ENCODE results near the gene SULT1A1. TPM values are rescaled to one million over a fixed set of nuclear protein-coding genes. Genes with fewer than 3 reads are reported as not detected.
"Not testable (repeated sequence)": the region's sequence is repeated elsewhere in the genome, so short reads cannot be mapped to it uniquely, and the experiment has no call there.

The SULT1A1 gene
- total and polyA plus RNA-seq, 2 of the 8 experiments (the other 6 are each of a cell fraction or from before 2014, with no cell fraction given), result 2.1 to 4.0 TPM

- Histone ChIP-seq H3K4me1 (replicated peaks in 1 of 4; ENCODE audit: control insufficient read depth in 3 of 4, insufficient read depth in 4 of 4, low read length in 3 of 4) (peaks cover 2 to 15% (median 7%) of the 10 kb centered on the region in 4 experiments), H2BK20ac (ENCODE audit: low read length) (0 out of 2 replicates have a peak overlapping the region, but pooled peaks have one; percentile 48)
- H3K9me3 ChIP-seq (ENCODE audit: insufficient read depth in 2 of 2, low read depth in 1 of 2, low read length in 1 of 2); H3K23me2 ChIP-seq (ENCODE audit: low read depth, low read length); H4K5ac ChIP-seq (ENCODE audit: insufficient read length, low read depth, low read length); H4K91ac ChIP-seq (replicated peaks; ENCODE audit: insufficient read length, low read length); CTCF ChIA-PET (ENCODE audit: partially characterized antibody); H3K4ac ChIP-seq (replicated peaks; ENCODE audit: insufficient read length, low read depth, low read length); H2AK5ac ChIP-seq (ENCODE audit: low read depth, low read length); H3K56ac ChIP-seq (replicated peaks; ENCODE audit: insufficient read length, low read depth, low read length); H2BK15ac ChIP-seq (ENCODE audit: low read length); H2BK120ac ChIP-seq (replicated peaks; ENCODE audit: low read depth, low read length); DNase-seq (ENCODE audit: low read depth in 1 of 2, low spot score in 2 of 2); H3K4me2 ChIP-seq (ENCODE audit: insufficient read depth in 1 of 2, low read depth in 2 of 2, low read length in 2 of 2); H3K79me2 ChIP-seq (ENCODE audit: control insufficient read depth in 1 of 2, insufficient read depth in 2 of 2, low read length in 2 of 2); H3K27ac ChIP-seq (ENCODE audit: low read depth, low read length); H4K8ac ChIP-seq (ENCODE audit: extremely low read depth, insufficient read depth, low read length); H3K23ac ChIP-seq (ENCODE audit: insufficient read length); H3K27me3 ChIP-seq (replicated peaks in 1 of 4; ENCODE audit: control insufficient read depth in 3 of 4, extremely low read depth in 1 of 4, insufficient read depth in 3 of 4, low read length in 3 of 4); H4K20me1 ChIP-seq (replicated peaks in 1 of 2; ENCODE audit: control insufficient read depth in 1 of 2, insufficient read depth in 2 of 2, low read length in 2 of 2); H3K4me3 ChIP-seq (ENCODE audit: extremely low read depth in 1 of 4, insufficient read depth in 2 of 4, low read depth in 3 of 4, low read length in 4 of 4); H3K36me3 ChIP-seq (ENCODE audit: control insufficient read depth in 2 of 4, insufficient read depth in 4 of 4, low read length in 3 of 4); H3K18ac ChIP-seq (ENCODE audit: extremely low read depth, low read length); H2AFZ ChIP-seq (ENCODE audit: low read length); H2BK5ac ChIP-seq (ENCODE audit: low read depth, low read length); H3K14ac ChIP-seq (ENCODE audit: insufficient read length); H2BK12ac ChIP-seq (ENCODE audit: low read depth, low read length); FAIRE-seq; H3K9ac ChIP-seq (replicated peaks in 1 of 4; ENCODE audit: extremely low read depth in 1 of 4, low read depth in 3 of 4, low read length in 3 of 4); H3K79me1 ChIP-seq (ENCODE audit: low read depth, low read length): not testable (repeated sequence)
- POLR2A ChIA-PET (ENCODE audit: partially characterized antibody), result interaction anchor here (1.3 kb wide), 1 partner anchor 9 kb away, joined by 3 read pairs; no protein-coding TSS in a partner anchor
- WGBS, 2 experiments (ENCODE audit: extremely low coverage in 1 of 2, insufficient coverage in 1 of 2, insufficient read length in 1 of 2, insufficient replicate concordance in 2 of 2, low coverage in 1 of 2, low lambda C conversion rate in 2 of 2, missing lambda C conversion rate in 1 of 2), result 93% methylated on average over 3 of the region's 6 CpGs; no CpG with 5 or more reads in 1 of the 2 experiments
Observed at GRCh38 chr16:28595451-28595850, 14.4 kb downstream of the SULT1A1 start.

Data from H1 (cell line).